Measurements from ENCODE around the gene ACBD5.
"Not testable (repeated sequence)": the region's sequence is repeated elsewhere in the genome, so short reads cannot be mapped to it uniquely, and the experiment has no call there.

The ACBD5 gene

GRCh38 chr10:27237531-27237930, 3.1 kb downstream of the ACBD5 start:
- H3K4me3 ChIP-seq (ENCODE audit: low read length); DNase-seq (ENCODE audit: low read depth); H3K27me3 ChIP-seq (replicated peaks; ENCODE audit: control insufficient read depth, insufficient read depth, low read length); H3K36me3 ChIP-seq (ENCODE audit: control insufficient read depth, insufficient read depth, low read length, severe bottlenecking); H3K9ac ChIP-seq (ENCODE audit: low read length); H3K9me3 ChIP-seq (ENCODE audit: control insufficient read depth, low read length): not testable (repeated sequence)
- H3K4me1 ChIP-seq (ENCODE audit: control insufficient read depth, insufficient read depth, low read length): peaks cover 10% of the 10 kb centered on the region

- not testable (repeated sequence) for DNase-seq (ENCODE audit: low read depth); H3K9ac ChIP-seq (ENCODE audit: low read length); H3K36me3 ChIP-seq (ENCODE audit: control insufficient read depth, insufficient read depth, low read length, severe bottlenecking); H3K9me3 ChIP-seq (ENCODE audit: control insufficient read depth, low read length); H3K4me3 ChIP-seq (ENCODE audit: low read length); H3K27me3 ChIP-seq (replicated peaks; ENCODE audit: control insufficient read depth, insufficient read depth, low read length)
- H3K4me1 ChIP-seq (ENCODE audit: control insufficient read depth, insufficient read depth, low read length): peaks cover 10% of the 10 kb centered on the region
Observed at GRCh38 chr10:27236589-27237128, 3.9 kb downstream of the ACBD5 start.

GRCh38 chr10:27235706-27236105, 4.9 kb downstream of the ACBD5 start:
- Histone ChIP-seq H3K4me3 (ENCODE audit: low read length) (no peak overlapping the region), H3K9me3 (ENCODE audit: control insufficient read depth, low read length) (no peaks in the 10 kb centered on the region), H3K36me3 (ENCODE audit: control insufficient read depth, insufficient read depth, low read length, severe bottlenecking) (peaks cover 18% of the 10 kb centered on the region), H3K9ac (ENCODE audit: low read length) (no peak overlapping the region), H3K27me3 (replicated peaks; ENCODE audit: control insufficient read depth, insufficient read depth, low read length) (no peaks in the 10 kb centered on the region), H3K4me1 (ENCODE audit: control insufficient read depth, insufficient read depth, low read length) (peaks cover 6% of the 10 kb centered on the region)
- no peak for DNase-seq (ENCODE audit: low read depth)

- Histone ChIP-seq H3K36me3 (ENCODE audit: control insufficient read depth, insufficient read depth, low read length, severe bottlenecking) (peaks cover 27% of the 10 kb centered on the region), H3K27me3 (replicated peaks; ENCODE audit: control insufficient read depth, insufficient read depth, low read length) (no peaks in the 10 kb centered on the region), H3K4me3 (ENCODE audit: low read length) (no peak overlapping the region), H3K9me3 (ENCODE audit: control insufficient read depth, low read length) (no peaks in the 10 kb centered on the region), H3K9ac (ENCODE audit: low read length) (no peak overlapping the region), H3K4me1 (ENCODE audit: control insufficient read depth, insufficient read depth, low read length) (no peaks in the 10 kb centered on the region)
- no peak for DNase-seq (ENCODE audit: low read depth)
Observed at GRCh38 chr10:27230022-27230421, 10.6 kb downstream of the ACBD5 start.

GRCh38 chr10:27225642-27226257, 14.8 kb downstream of the ACBD5 start:
- Histone ChIP-seq H3K27me3 (replicated peaks; ENCODE audit: control insufficient read depth, insufficient read depth, low read length) (no peaks in the 10 kb centered on the region), H3K4me3 (ENCODE audit: low read length) (no peak overlapping the region), H3K9ac (ENCODE audit: low read length) (no peak overlapping the region), H3K36me3 (ENCODE audit: control insufficient read depth, insufficient read depth, low read length, severe bottlenecking) (peaks cover 36% of the 10 kb centered on the region), H3K9me3 (ENCODE audit: control insufficient read depth, low read length) (no peaks in the 10 kb centered on the region), H3K4me1 (ENCODE audit: control insufficient read depth, insufficient read depth, low read length) (no peaks in the 10 kb centered on the region)
- DNase-seq (ENCODE audit: low read depth): no peak

GRCh38 chr10:27225011-27225590, 15.5 kb downstream of the ACBD5 start:
- Histone ChIP-seq H3K9ac (ENCODE audit: low read length) (no peak overlapping the region), H3K36me3 (ENCODE audit: control insufficient read depth, insufficient read depth, low read length, severe bottlenecking) (peaks cover 42% of the 10 kb centered on the region), H3K4me1 (ENCODE audit: control insufficient read depth, insufficient read depth, low read length) (no peaks in the 10 kb centered on the region), H3K9me3 (ENCODE audit: control insufficient read depth, low read length) (no peaks in the 10 kb centered on the region), H3K4me3 (ENCODE audit: low read length) (no peak overlapping the region), H3K27me3 (replicated peaks; ENCODE audit: control insufficient read depth, insufficient read depth, low read length) (no peaks in the 10 kb centered on the region)
- DNase-seq (ENCODE audit: low read depth): no peak

GRCh38 chr10:27223964-27224363, 16.6 kb downstream of the ACBD5 start:
- Histone ChIP-seq H3K4me1 (ENCODE audit: control insufficient read depth, insufficient read depth, low read length) (no peaks in the 10 kb centered on the region), H3K36me3 (ENCODE audit: control insufficient read depth, insufficient read depth, low read length, severe bottlenecking) (peaks cover 52% of the 10 kb centered on the region), H3K4me3 (ENCODE audit: low read length) (no peak overlapping the region), H3K9me3 (ENCODE audit: control insufficient read depth, low read length) (no peaks in the 10 kb centered on the region), H3K27me3 (replicated peaks; ENCODE audit: control insufficient read depth, insufficient read depth, low read length) (no peaks in the 10 kb centered on the region), H3K9ac (ENCODE audit: low read length) (no peak overlapping the region)
- DNase-seq (ENCODE audit: low read depth): peak; percentile 73

- no peaks in the 10 kb centered on the region for H3K9me3 ChIP-seq (ENCODE audit: control insufficient read depth, low read length)
- H3K4me1 ChIP-seq (ENCODE audit: control insufficient read depth, insufficient read depth, low read length): no peaks in the 10 kb centered on the region
- H3K36me3 ChIP-seq (ENCODE audit: control insufficient read depth, insufficient read depth, low read length, severe bottlenecking): peaks cover 80% of the 10 kb centered on the region
- DNase-seq (ENCODE audit: low read depth): no peak
- no peaks in the 10 kb centered on the region for H3K27me3 ChIP-seq (replicated peaks; ENCODE audit: control insufficient read depth, insufficient read depth, low read length)
- no peak overlapping the region for H3K9ac ChIP-seq (ENCODE audit: low read length)
- H3K4me3 ChIP-seq (ENCODE audit: low read length): no peak overlapping the region
Observed at GRCh38 chr10:27207350-27207749, 33.2 kb downstream of the ACBD5 start.

GRCh38 chr10:27203806-27204205, 36.8 kb downstream of the ACBD5 start:
- Histone ChIP-seq H3K27me3 (replicated peaks; ENCODE audit: control insufficient read depth, insufficient read depth, low read length) (no peaks in the 10 kb centered on the region), H3K9ac (ENCODE audit: low read length) (no peak overlapping the region), H3K36me3 (ENCODE audit: control insufficient read depth, insufficient read depth, low read length, severe bottlenecking) (peaks cover 63% of the 10 kb centered on the region), H3K9me3 (ENCODE audit: control insufficient read depth, low read length) (no peaks in the 10 kb centered on the region), H3K4me3 (ENCODE audit: low read length) (no peak overlapping the region), H3K4me1 (ENCODE audit: control insufficient read depth, insufficient read depth, low read length) (no peaks in the 10 kb centered on the region)
- DNase-seq (ENCODE audit: low read depth): no peak

- no peaks in the 10 kb centered on the region for H3K27me3 ChIP-seq (replicated peaks; ENCODE audit: control insufficient read depth, insufficient read depth, low read length)
- no peaks in the 10 kb centered on the region for H3K9me3 ChIP-seq (ENCODE audit: control insufficient read depth, low read length)
- peaks cover 37% of the 10 kb centered on the region for H3K36me3 ChIP-seq (ENCODE audit: control insufficient read depth, insufficient read depth, low read length, severe bottlenecking)
- H3K4me3 ChIP-seq (ENCODE audit: low read length): no peak overlapping the region
- peak; percentile 21 for DNase-seq (ENCODE audit: low read depth)
- H3K4me1 ChIP-seq (ENCODE audit: control insufficient read depth, insufficient read depth, low read length): peaks cover 10% of the 10 kb centered on the region
- H3K9ac ChIP-seq (ENCODE audit: low read length): no peak overlapping the region
Observed at GRCh38 chr10:27197980-27198620, 42.5 kb downstream of the ACBD5 start.

- Histone ChIP-seq H3K36me3 (ENCODE audit: control insufficient read depth, insufficient read depth, low read length, severe bottlenecking) (peaks cover 12% of the 10 kb centered on the region), H3K4me1 (ENCODE audit: control insufficient read depth, insufficient read depth, low read length) (peaks cover 5% of the 10 kb centered on the region), H3K4me3 (ENCODE audit: low read length) (no peak overlapping the region), H3K9me3 (ENCODE audit: control insufficient read depth, low read length) (no peaks in the 10 kb centered on the region), H3K27me3 (replicated peaks; ENCODE audit: control insufficient read depth, insufficient read depth, low read length) (no peaks in the 10 kb centered on the region), H3K9ac (ENCODE audit: low read length) (no peak overlapping the region)
- peak; percentile 78 for DNase-seq (ENCODE audit: low read depth)
Observed at GRCh38 chr10:27192284-27192683, 48.3 kb downstream of the ACBD5 start.
